ENCODE results near the gene SNX30. TPM values are rescaled to one million over a fixed set of nuclear protein-coding genes. Genes with fewer than 3 reads are reported as not detected.
"Not testable (repeated sequence)": the region's sequence is repeated elsewhere in the genome, so short reads cannot be mapped to it uniquely, and the experiment has no call there.

The SNX30 gene
- total and polyA plus RNA-seq, 4 donors: 1.8 to 13.5 (median 6.5) TPM

GRCh38 chr9:112720113-112720780, 30.3 kb upstream of the SNX30 start:
- peaks cover 0 to under 1% (median 0%) of the 10 kb centered on the region in 4 donors for H3K36me3 ChIP-seq (ENCODE audit: control insufficient read depth in 4 of 4, insufficient read depth in 3 of 4, low read depth in 1 of 4, low read length in 3 of 4)
- H3K9ac ChIP-seq (ENCODE audit: low read depth in 1 of 2, low read length in 2 of 2): no peak overlapping the region
- TF ChIP-seq ATF3 (IDR thresholded peaks at IDR 0.05) (no peak), GABPA (IDR thresholded peaks at IDR 0.05 in 1 of 2, conservative IDR thresholded peaks at IDR 0.05 in 1 of 2) (no peak), NR2F2 (IDR thresholded peaks at IDR 0.05) (no peak)
- WGBS: 83% methylated on average over 4 of the region's 4 CpGs
- no peak overlapping the region for H3K27ac ChIP-seq (ENCODE audit: low read depth in 1 of 2, low read length in 2 of 2)
- H3K4me1 ChIP-seq (ENCODE audit: control insufficient read depth in 4 of 4, insufficient read depth in 4 of 4, low read length in 3 of 4): peaks cover 0 to 9% (median 8%) of the 10 kb centered on the region in 4 donors
- no peak overlapping the region for H3K4me3 ChIP-seq (ENCODE audit: low read depth in 1 of 3, low read length in 3 of 3)
- DNase-seq (ENCODE audit: low spot score): no peak
- no peaks in the 10 kb centered on the region for H3K27me3 ChIP-seq (ENCODE audit: control insufficient read depth in 4 of 4, insufficient read depth in 4 of 4, low read length in 3 of 4)
- H3K9me3 ChIP-seq (ENCODE audit: control insufficient read depth in 4 of 4, low read length in 3 of 4): no peaks in the 10 kb centered on the region

- H3K4me1 ChIP-seq (ENCODE audit: control insufficient read depth in 4 of 4, insufficient read depth in 4 of 4, low read length in 3 of 4); H3K27ac ChIP-seq (ENCODE audit: low read depth in 1 of 2, low read length in 2 of 2); DNase-seq (ENCODE audit: low spot score); H3K9me3 ChIP-seq (ENCODE audit: control insufficient read depth in 4 of 4, low read length in 3 of 4); H3K27me3 ChIP-seq (ENCODE audit: control insufficient read depth in 4 of 4, insufficient read depth in 4 of 4, low read length in 3 of 4); H3K4me3 ChIP-seq (ENCODE audit: low read depth in 1 of 3, low read length in 3 of 3); H3K36me3 ChIP-seq (ENCODE audit: control insufficient read depth in 4 of 4, insufficient read depth in 3 of 4, low read depth in 1 of 4, low read length in 3 of 4); H3K9ac ChIP-seq (ENCODE audit: low read depth in 1 of 2, low read length in 2 of 2): not testable (repeated sequence)
- WGBS: 94% methylated on average over 3 of the region's 3 CpGs
Observed at GRCh38 chr9:112722749-112723148, 27.8 kb upstream of the SNX30 start.

GRCh38 chr9:112725961-112726360, 24.6 kb upstream of the SNX30 start:
- no peaks in the 10 kb centered on the region for H3K9me3 ChIP-seq (ENCODE audit: control insufficient read depth in 4 of 4, low read length in 3 of 4)
- no peak overlapping the region for H3K27ac ChIP-seq (ENCODE audit: low read depth in 1 of 2, low read length in 2 of 2)
- 93% methylated on average over 3 of the region's 3 CpGs for WGBS
- H3K4me3 ChIP-seq (ENCODE audit: low read depth in 1 of 3, low read length in 3 of 3): no peak overlapping the region
- H3K36me3 ChIP-seq (ENCODE audit: control insufficient read depth in 4 of 4, insufficient read depth in 3 of 4, low read depth in 1 of 4, low read length in 3 of 4): no peaks in the 10 kb centered on the region
- TF ChIP-seq RXRA (IDR thresholded peaks at IDR 0.05) (no peak), GABPA (IDR thresholded peaks at IDR 0.05 in 1 of 2, conservative IDR thresholded peaks at IDR 0.05 in 1 of 2) (no peak), REST (IDR thresholded peaks at IDR 0.05) (no peak), HNF4G (IDR thresholded peaks at IDR 0.05) (no peak), SP1 (IDR thresholded peaks at IDR 0.05) (no peak), CTCF (IDR thresholded peaks at IDR 0.05; ENCODE audit: low read depth, low read length, missing input control) (no peak), EGR1 (IDR thresholded peaks at IDR 0.05; ENCODE audit: low read depth in 2 of 2) (no peak), FOXA2 (IDR thresholded peaks at IDR 0.05) (no peak), MAX (IDR thresholded peaks at IDR 0.05) (no peak)
- DNase-seq (ENCODE audit: low spot score): no peak
- H3K27me3 ChIP-seq (ENCODE audit: control insufficient read depth in 4 of 4, insufficient read depth in 4 of 4, low read length in 3 of 4): no peaks in the 10 kb centered on the region
- no peaks in the 10 kb centered on the region for H3K4me1 ChIP-seq (ENCODE audit: control insufficient read depth in 4 of 4, insufficient read depth in 4 of 4, low read length in 3 of 4)
- no peak overlapping the region for H3K9ac ChIP-seq (ENCODE audit: low read depth in 1 of 2, low read length in 2 of 2)

Data from liver (tissue), 9 donors.